CD4-positive, alpha-beta T cell treated with Interferon gamma for 1 hour (primary cell): ENCODE results near the gene DUSP9.
"Not testable (repeated sequence)": the region's sequence is repeated elsewhere in the genome, so short reads cannot be mapped to it uniquely, and the experiment has no call there.

Experiments
- DNase-seq: peaks from one replicate; pipeline ENCODE4 v3.0.0-alpha.2; 2020

Gene DUSP9

GRCh38 chrX:153673428-153674218 is 26.6 kb downstream of the DUSP9 start, which contains the start of gene PNCK:
TSS of gene PNCK (minus strand) at chrX:153673813. CDS start at chrX:153673076, 737 bp downstream.
- DNase-seq: no peak

DNA sequence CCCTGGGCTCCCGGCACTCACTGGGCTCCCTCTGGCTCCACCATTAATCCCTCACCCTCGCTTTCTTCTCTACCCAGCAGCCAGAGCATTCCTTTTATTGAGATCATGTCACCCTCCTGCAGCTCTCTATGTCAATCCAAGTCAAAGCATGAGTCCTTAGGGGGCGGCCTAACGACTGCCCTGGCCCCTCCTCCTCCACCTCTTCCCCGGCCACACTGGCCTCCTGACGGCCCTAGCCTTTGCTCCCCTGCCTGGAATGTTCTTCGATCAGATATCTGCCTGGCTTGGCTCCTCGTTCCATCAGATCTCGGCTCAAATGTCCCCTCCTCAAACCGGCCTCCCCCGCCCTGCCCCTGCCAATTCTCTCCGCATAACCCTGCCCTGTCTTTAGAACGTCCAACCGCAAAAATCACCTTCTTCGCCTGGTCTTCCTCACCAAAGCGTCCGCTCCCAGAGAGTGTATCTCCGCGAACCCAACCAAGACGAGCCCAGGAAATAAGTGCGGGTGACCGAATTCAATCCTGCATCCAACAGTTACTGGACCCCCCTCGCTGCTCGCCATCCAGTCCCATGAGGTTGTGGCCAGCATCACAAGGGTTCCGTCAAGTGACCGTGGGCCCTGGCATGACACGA is 27.3 kb downstream of the DUSP9 start:
- no peak for DNase-seq

GRCh38 chrX:153681175-153681574 is 34.2 kb downstream of the DUSP9 start:
- DNase-seq: no peak

DNA sequence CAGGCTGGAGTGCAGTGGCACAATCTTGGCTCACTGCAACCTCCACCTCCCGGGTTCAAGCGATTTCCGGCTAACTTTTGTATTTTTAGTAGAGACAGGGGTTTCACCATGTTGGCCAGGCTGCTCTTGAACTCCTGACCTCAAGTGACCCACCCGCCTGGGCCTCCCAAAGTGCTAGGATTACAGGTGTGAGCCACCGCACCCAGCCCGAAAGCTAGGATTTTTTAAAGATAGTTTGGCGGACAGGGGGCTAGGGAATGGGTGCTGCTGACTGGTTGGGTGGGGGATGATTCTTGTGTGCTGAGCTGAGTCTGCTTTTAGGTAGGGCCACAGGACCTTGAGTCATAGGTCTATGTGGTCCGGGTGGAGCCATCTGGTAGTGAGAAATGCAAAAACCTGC is 36.5 kb downstream of the DUSP9 start:
- DNase-seq: not testable (repeated sequence)

- DNase-seq: no peak
Observed at GRCh38 chrX:153684467-153685155, 37.6 kb downstream of the DUSP9 start.

- DNase-seq: no peak
Observed at GRCh38 chrX:153685156-153685536, 38.1 kb downstream of the DUSP9 start.

DNA sequence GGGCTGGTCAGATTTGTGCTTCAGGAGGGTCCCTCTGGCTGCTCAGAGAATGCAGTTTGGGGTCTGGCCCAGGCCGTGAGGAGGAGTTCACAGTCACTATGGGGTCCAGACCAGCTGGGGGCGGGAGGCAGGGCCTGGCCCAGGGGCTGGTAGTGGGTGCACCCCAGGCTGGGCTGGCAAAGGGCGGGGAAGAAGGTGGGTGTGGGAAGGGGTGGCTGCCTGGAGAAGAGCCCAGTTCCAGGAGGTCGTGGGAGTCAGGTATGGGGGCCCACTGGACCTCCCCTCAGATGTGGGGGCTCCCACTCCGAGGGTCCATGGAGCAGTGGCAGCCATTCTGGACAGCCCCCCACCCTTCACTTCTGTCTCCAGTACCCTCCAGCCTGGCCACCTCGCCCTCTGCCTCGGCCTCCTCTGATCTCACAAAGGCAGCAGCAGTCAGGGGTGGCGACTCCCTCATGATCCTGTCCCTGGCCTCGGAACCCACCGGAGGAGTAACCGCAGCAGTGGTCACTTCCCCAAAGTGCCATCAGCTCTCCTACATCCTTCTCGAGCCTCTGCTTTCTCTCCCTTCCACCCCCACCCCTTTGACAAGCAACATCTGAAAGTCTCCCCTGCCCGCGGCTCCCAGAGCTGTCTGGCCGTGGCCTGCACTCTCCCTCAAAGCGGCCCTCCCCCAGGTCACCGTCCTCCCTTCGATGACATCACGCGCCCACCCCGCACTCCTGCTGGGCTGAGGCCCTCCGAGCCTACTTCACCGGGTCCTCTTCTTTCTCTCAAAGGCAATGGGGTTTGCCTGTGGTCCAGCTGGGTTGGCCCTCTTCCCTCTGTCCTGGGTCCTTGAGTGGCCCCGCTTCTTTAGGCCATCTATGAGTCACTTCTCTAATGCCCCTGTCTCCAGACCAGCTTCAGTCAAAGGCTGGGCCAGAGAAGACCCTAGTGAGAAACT is 39.0 kb downstream of the DUSP9 start:
- DNase-seq: no peak

DNA sequence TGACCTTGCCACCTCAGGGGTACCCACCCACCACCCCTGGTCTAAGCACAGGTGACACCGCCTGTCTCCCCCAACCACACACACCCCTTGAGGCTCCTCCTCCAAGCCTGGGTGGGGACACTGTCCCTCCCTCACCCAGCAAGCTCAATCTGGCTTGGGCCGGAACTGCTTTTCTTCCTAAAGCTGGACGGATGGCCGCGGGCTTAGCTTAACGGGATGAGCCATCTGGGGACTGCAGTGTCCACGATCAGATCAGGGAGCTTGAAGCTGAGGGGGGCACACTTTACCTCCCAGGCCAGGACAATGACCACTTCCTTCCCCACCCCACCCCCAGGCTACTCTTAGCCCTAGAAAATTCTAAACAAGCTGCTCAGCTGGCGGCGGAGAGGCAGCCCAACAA is 39.7 kb downstream of the DUSP9 start:
- DNase-seq: no peak

DNA sequence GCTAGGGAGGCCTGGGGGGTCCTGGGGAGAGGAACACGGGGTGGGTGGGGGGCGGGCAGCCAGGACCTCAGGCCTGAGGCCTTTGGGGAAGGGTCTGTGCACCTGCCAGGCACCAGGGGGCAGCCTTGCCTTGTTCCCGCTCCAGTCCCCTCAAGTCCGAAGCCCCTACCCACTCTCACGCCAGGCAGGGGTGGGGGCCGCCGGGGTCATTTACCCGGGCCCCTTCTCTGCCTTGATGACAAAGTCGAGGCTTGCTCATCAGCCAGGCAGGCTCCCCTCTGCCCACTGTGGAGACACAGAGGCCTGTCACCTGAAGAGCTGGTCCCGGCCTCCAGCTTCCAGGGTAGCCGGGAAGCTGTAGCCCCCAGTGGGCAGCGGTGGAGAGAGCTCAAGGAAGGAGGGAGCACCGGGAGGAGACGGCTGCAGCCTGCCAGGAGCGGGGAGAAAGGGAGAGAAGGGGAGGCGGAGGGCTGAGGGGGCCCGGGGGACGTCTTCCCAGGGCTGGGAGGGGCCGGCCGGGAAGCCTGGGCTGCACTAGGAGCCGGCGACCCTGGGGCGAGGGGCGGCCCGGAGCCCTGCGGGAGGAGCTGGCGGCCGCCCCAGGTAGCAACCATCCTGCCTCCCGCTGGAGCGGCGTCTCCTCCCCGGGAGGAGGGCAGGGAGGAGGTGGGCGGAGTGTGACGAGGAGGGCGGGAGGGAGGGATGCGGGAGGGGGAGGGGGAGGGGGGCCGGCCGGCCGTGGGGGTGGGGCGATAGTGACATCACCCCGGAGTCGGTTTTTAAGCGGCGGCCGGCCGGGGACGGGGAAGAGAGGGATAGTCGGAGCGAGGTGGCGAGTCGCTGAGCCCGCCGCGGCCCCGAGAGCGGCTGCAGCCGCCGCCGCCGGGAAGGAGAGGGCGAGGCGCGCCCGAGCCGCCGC is 40.4 kb downstream of the DUSP9 start, which contains the start of gene SLC6A8:
Gene SLC6A8, plus strand, starts transcription at position 806 of the 919 bp plus-strand sequence. CDS start 649 bp downstream, outside the sequence.
- DNase-seq: peak; percentile 47

DNA sequence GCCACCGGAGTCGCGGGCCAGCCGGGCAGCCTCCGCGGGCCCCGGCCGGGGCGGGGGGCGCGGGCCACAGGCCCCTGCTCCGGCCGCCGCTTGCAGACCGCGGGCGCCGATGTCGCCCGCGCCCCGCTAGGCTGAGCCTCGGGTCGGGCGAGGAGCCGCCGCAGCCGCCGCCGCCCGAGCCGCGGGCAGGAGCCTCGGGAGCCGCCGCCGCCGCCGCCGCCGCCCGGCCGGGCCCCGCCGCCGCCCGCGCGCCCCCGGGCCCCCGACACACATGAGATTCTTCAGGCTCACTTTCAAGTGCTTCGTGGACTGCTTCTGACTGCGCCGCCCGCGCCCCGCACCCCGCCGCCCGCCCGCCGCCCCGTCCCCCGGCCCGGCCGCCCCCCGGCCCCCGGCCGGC is 41.1 kb downstream of the DUSP9 start:
- no peak for DNase-seq

DNA sequence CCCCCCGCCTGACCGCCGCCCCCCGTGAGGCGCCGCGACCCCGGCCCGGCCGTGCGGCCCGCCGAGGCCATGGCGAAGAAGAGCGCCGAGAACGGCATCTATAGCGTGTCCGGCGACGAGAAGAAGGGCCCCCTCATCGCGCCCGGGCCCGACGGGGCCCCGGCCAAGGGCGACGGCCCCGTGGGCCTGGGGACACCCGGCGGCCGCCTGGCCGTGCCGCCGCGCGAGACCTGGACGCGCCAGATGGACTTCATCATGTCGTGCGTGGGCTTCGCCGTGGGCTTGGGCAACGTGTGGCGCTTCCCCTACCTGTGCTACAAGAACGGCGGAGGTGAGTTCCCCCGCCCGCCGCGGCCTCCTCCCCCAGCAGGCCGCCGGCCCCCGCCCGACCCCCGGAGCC is 41.5 kb downstream of the DUSP9 start:
- no peak for DNase-seq

DNA sequence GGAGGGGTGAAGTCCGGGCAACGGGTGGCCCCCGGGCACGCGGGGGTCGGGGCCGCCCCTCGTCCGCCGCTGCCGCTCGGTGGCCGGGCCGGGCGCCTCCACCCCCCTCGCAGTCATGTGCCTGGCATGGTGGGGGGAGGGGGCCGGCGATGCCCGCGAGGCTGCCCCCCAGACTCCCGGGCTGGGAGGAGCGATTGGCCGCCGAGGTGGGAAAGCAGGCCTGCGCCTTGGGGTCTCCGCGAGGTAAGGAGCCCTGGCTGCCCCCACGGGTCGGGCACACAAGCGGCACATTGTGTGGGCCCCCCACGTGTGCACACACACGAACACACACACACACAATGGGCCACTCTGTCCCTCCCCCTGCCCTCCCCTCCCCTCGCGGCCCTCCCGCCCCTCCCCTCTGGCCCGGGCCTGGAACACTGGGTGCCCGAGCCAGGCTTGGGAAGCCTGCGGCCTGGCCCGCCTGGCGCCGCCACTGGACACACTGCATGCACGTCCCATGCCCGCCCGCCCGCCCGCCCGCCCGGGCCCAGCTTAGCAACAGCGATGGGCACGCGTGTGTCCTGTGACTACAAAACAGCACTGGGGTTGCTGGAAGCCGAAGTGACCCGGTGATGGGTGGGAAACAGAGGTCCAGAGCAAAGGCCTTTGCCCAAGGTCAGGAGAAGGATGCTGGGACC is 42.0 kb downstream of the DUSP9 start:
- DNase-seq: no peak

- DNase-seq: no peak
Observed at GRCh38 chrX:153689654-153690465, 42.9 kb downstream of the DUSP9 start.

DNA sequence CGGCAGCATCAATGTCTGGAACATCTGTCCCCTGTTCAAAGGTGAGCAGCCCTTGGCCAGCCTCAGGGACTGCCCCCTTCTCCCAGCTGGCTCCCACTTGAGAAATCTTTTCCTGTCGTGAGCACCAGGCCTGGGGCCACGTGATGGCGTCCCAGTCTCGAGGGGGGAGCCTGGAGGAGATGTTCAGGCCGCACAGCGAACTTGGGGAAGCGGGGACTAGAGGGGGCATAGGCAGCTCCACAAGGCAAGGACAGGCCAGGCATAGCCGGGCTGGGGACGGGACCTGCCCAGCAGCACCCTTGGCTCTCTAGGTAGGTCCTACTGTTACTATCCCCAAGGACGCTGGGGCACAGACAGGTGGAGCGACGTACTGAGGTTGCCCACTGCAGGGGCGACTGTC is 43.5 kb downstream of the DUSP9 start:
- no peak for DNase-seq

- DNase-seq: not testable (repeated sequence)
Observed at GRCh38 chrX:153691032-153691827, 44.2 kb downstream of the DUSP9 start.

DNA sequence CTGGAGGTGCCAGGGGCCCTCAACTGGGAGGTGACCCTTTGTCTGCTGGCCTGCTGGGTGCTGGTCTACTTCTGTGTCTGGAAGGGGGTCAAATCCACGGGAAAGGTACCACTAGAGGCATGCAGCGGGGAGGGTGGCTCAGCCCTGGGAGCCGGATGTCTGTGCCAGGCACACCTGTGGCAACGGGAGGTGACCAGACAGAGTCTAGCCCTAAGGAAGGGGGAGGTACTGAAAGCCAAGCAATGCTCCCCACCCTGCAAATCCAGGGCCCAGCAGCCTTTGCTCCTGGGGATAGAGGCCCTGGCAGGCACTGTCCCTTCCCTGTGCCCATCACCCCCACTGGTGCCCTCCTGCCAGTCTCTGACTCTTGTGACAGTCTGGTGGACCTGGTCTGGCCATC is 45.0 kb downstream of the DUSP9 start:
- DNase-seq: no peak

DNA sequence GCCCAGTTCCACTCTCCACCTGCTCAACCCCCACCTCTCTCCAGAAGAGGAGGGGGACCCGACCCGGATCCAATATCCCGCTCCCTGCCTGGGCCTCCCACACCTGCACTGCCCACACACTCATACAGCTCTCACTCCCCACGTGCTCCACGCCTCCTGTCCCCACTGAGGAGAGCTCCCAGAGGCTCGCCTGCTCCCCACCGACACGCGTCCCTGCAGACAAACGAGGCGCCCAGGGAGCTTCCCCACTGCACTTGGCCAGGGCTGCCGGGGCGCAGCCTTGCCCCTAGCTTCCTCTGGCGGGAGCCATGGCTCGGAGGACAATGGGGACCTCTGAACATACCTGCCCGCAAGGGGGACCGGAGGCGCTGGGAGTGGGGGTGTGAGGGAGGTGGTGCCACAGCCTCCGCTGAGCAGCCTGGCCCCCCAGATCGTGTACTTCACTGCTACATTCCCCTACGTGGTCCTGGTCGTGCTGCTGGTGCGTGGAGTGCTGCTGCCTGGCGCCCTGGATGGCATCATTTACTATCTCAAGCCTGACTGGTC is 45.7 kb downstream of the DUSP9 start:
- DNase-seq: no peak

- DNase-seq: no peak
Observed at GRCh38 chrX:153693216-153694086, 46.4 kb downstream of the DUSP9 start.
